Breast epithelium (tissue), 3 donors: ENCODE measurements around the gene FLOT1.

Experiments used
- POLR2A ChIP-seq: fragments of 450-650 bp; IDR thresholded peaks from one replicate; pipeline ENCODE4 v1.6.1; 2016; ENCODE audit warnings: antibody characterized with exemption, mild to moderate bottlenecking, moderate library complexity
- POLR2AphosphoS5 ChIP-seq, 3 donors: sonication (generic); formaldehyde crosslinking; IDR thresholded peaks; one replicate each; pipeline ENCODE4 v1.6.1; 2017; ENCODE audit warnings: antibody characterized with exemption in 3 of 3
- TF ChIP-seq, protein P1 (sequence below), 3 donors: fragments of 450-650 bp; IDR thresholded peaks; one replicate each; pipeline ENCODE4 v1.5.1; 2016 to 2017; ENCODE audit warnings: antibody characterized with exemption in 3 of 3, mild to moderate bottlenecking in 3 of 3, moderate library complexity in 3 of 3

DNA sequence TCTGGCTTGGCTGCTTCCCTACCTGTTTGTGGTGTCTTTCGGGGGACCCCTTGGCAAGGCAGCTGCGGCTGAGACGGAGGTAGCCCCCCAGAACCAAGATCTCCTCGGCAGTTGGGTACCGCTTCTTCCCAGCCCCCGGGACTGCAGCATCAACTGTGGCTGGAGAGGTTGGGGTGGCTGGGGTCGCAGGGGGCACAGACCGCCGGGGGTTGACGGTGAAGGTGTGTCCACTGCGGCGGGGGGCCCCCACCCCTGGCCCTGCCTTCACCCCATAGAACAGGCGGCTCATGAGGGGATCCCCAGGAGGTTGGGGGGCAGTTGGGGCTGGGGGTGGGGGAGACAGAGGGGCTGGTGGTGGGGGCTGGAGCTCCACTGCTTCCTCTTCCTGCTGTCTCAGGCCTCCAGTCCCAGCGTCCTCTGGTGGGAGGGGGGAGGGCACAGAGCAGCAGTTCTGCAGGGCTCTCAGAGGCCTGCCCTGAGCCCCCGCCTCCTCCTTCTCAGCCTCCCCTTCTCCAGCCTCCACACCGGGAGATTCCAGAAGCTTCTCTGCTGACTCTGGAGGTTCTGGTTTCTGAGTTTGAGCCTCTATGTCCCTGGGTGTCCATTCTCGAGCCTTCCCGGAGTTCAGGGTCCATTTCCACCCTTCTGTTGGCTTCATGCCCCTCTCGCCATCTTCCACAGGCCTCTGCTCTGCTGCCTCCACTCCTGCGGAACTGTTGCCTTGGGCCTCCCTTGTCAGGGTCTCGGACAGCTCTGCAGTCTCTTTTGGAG, 57.9 kb downstream of the FLOT1 start:
- TF ChIP-seq, protein P1, sequence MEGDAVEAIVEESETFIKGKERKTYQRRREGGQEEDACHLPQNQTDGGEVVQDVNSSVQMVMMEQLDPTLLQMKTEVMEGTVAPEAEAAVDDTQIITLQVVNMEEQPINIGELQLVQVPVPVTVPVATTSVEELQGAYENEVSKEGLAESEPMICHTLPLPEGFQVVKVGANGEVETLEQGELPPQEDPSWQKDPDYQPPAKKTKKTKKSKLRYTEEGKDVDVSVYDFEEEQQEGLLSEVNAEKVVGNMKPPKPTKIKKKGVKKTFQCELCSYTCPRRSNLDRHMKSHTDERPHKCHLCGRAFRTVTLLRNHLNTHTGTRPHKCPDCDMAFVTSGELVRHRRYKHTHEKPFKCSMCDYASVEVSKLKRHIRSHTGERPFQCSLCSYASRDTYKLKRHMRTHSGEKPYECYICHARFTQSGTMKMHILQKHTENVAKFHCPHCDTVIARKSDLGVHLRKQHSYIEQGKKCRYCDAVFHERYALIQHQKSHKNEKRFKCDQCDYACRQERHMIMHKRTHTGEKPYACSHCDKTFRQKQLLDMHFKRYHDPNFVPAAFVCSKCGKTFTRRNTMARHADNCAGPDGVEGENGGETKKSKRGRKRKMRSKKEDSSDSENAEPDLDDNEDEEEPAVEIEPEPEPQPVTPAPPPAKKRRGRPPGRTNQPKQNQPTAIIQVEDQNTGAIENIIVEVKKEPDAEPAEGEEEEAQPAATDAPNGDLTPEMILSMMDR (IDR thresholded peaks at IDR 0.05), result no peak
- TF ChIP-seq POLR2AphosphoS5 (IDR thresholded peaks at IDR 0.05), result no peak
- no peak for TF ChIP-seq POLR2A
